Measurements from ENCODE around the gene MARCHF7.
A peak's percentile ranks its signal among the peaks of the same experiment; 100 is the strongest.
"Not testable (repeated sequence)": the region's sequence is repeated elsewhere in the genome, so short reads cannot be mapped to it uniquely, and the experiment has no call there.

The MARCHF7 gene

DNA sequence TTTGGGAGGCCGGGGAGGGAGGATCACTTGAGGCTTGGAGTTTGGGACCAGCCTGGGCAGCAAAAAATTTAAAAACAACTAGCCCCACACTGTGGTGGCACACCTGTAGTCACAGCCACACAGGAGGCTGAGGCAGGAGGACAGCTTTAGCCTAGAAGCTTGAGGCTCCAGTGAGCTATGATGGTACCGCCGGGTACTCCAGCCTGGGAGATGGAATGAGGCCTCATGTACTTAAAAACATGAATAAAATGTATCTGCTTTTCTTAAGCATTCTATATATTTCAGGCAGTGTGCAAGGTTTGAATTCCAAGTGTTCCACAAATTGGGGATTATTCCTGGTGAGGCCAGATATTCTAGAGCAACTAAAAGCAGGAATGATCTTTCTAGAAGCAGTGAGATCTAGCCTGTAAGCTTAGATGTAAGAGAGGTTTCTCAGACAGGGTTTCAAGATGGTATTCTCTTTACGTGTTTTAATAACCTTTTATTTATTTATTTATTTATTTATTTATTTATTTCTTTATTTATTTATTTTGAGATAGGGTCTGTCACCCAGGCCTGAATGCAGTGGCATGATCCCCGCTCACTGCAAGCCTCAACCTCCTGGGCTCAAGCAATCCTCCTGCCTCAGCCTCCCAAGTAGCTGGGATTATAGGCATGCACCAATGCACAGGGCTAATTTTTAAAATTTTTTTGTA is 4.1 kb upstream of the MARCHF7 start:
- Histone ChIP-seq H3K4me1 (ENCODE audit: control insufficient read depth, insufficient read depth, low read length) (peaks cover 3% of the 10 kb centered on the region), H3K9ac (ENCODE audit: low read depth, low read length) (no peak overlapping the region), H3K36me3 (ENCODE audit: control insufficient read depth, insufficient read depth, low read length) (peaks cover 5% of the 10 kb centered on the region), H3K4me3 (ENCODE audit: low read depth, low read length) (no peak overlapping the region), H3K9me3 (ENCODE audit: control insufficient read depth, insufficient read depth, low read length) (no peaks in the 10 kb centered on the region), H3K27me3 (ENCODE audit: control insufficient read depth, insufficient read depth, low read length) (no peaks in the 10 kb centered on the region)

DNA sequence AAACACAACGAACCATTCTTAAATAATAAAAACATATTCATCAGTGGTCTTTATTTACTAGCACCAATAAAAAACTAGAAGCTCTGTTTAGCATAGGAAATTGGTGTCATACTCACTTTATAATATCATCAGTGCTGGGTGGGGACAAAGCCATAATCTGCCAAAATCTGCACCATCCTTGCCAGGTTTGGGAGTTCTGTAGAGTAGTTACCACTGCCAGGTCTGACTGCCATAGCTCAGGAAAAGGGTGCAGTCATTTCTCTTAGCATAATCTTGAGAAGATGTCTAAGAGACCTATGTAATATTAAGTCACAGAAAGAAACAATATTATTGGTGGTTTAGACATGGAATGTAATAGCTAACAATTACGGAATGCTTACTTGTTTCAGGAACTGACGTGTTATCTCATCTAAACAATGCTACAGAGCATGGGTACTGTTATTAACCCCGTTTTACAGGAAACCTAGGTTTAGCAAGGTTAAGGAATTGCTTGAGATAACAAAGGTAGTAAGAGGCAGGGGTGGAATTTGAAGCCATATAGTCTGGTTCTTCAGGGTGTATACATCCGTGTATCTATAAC is 1.6 kb upstream of the MARCHF7 start:
- peaks cover 6% of the 10 kb centered on the region for H3K4me1 ChIP-seq (ENCODE audit: control insufficient read depth, insufficient read depth, low read length)
- H3K4me3 ChIP-seq (ENCODE audit: low read depth, low read length), result no peak overlapping the region
- H3K9ac ChIP-seq (ENCODE audit: low read depth, low read length), result no peak overlapping the region

DNA sequence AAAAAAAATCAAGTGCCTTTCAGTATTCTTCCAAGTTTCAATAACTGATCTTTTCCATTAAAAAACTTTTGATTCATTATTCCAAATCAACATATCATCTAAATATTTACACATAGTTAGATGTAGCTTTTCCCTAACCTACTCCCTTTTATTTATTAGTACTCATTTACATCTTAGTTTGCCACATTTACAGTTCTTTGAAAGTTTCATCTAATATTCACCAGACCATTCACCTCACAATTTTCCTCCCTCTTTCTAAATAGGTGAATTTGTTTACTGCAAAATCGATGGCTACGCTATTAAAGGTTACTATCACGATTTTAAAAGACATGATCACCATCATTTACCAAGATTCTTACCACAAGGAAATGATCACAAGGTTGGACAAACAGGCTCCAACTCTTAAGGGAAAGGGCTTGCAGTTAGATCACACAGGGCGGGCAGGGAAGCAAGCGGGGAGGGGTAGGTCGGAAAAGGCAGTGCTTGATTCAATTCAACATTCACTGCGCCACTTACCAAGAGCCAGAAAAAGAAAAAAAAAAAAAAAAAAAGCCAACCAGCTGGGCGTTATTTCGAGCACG is 654 bp upstream of the MARCHF7 start:
- no peaks in the 10 kb centered on the region for H3K27me3 ChIP-seq (ENCODE audit: control insufficient read depth, insufficient read depth, low read length)

More for the DNA sequence above, 1.6 kb upstream of the MARCHF7 start:
- Histone ChIP-seq H3K27me3 (ENCODE audit: control insufficient read depth, insufficient read depth, low read length) (no peaks in the 10 kb centered on the region), H3K9me3 (ENCODE audit: control insufficient read depth, insufficient read depth, low read length) (no peaks in the 10 kb centered on the region), H3K36me3 (ENCODE audit: control insufficient read depth, insufficient read depth, low read length) (peaks cover 7% of the 10 kb centered on the region)

DNA sequence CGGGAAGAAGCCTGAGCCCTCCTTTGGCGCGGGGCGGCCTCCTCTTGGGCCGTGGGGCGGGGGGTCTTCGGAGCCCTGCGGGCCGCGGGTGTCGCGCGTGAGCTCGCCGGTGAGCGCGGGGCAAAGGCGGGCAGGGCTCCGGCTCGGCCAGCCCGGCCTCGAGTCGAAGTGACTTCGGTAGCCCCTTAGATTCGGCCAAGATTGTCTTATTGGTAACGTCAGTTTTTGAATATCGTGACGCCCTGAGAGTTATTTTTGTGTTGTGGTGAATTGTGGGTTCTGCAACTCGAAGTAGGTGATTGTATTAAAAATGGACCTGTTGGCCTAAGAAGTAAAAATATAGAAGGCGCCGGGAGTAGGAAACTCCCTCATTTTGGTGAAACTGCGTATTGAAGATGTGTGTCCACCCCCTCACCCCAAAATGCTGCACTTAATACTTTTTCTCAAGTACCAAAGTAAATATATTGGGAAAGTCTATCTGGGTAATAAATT is 669 bp downstream of the MARCHF7 start:
- no peaks in the 10 kb centered on the region for H3K27me3 ChIP-seq (ENCODE audit: control insufficient read depth, insufficient read depth, low read length)
- H3K4me1 ChIP-seq (ENCODE audit: control insufficient read depth, insufficient read depth, low read length), result peaks cover 14% of the 10 kb centered on the region
- peak overlapping the region; percentile 100 for H3K9ac ChIP-seq (ENCODE audit: low read depth, low read length)
- H3K4me3 ChIP-seq (ENCODE audit: low read depth, low read length), result peak overlapping the region; percentile 98
- H3K36me3 ChIP-seq (ENCODE audit: control insufficient read depth, insufficient read depth, low read length), result peaks cover 7% of the 10 kb centered on the region
- H3K9me3 ChIP-seq (ENCODE audit: control insufficient read depth, insufficient read depth, low read length), result no peaks in the 10 kb centered on the region

More for the DNA sequence above, 654 bp upstream of the MARCHF7 start:
- H3K36me3 ChIP-seq (ENCODE audit: control insufficient read depth, insufficient read depth, low read length), result peaks cover 7% of the 10 kb centered on the region
- no peaks in the 10 kb centered on the region for H3K9me3 ChIP-seq (ENCODE audit: control insufficient read depth, insufficient read depth, low read length)
- peak overlapping the region; percentile 47 for H3K9ac ChIP-seq (ENCODE audit: low read depth, low read length)
- H3K4me1 ChIP-seq (ENCODE audit: control insufficient read depth, insufficient read depth, low read length), result peaks cover 7% of the 10 kb centered on the region
- peak overlapping the region; percentile 98 for H3K4me3 ChIP-seq (ENCODE audit: low read depth, low read length)

DNA sequence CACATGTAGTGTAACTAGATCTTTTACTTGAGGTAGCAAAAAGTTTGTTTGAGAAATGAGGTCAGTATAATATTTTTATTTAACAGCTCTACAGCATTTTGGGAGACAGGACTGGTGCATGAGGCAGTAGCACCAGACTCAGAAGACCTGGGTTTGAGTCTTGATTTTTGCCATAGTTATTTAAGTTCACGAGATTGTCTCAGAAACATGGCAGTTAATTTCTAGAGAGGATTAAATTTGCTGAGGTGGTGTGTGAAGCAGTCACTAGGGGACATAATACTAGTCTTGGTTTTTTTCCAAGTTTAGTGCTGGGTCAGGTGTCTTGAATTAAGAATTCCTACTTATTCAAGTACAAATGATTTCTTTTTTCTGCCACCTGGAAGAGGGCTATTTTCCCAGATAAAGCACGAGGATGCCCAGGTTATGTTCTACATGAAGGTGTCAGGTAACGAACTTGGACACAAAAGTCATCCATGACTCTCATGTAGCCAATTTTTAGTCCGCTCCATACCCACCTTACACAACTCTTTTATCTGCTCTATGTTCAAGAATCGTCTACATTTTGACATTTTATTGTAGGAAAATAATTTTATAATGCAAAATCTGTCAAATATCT is 1.4 kb downstream of the MARCHF7 start:
- Histone ChIP-seq H3K4me1 (ENCODE audit: control insufficient read depth, insufficient read depth, low read length) (peaks cover 17% of the 10 kb centered on the region), H3K4me3 (ENCODE audit: low read depth, low read length) (peak overlapping the region; percentile 98), H3K36me3 (ENCODE audit: control insufficient read depth, insufficient read depth, low read length) (peaks cover 7% of the 10 kb centered on the region), H3K9me3 (ENCODE audit: control insufficient read depth, insufficient read depth, low read length) (no peaks in the 10 kb centered on the region), H3K9ac (ENCODE audit: low read depth, low read length) (peak overlapping the region; percentile 100), H3K27me3 (ENCODE audit: control insufficient read depth, insufficient read depth, low read length) (no peaks in the 10 kb centered on the region)

DNA sequence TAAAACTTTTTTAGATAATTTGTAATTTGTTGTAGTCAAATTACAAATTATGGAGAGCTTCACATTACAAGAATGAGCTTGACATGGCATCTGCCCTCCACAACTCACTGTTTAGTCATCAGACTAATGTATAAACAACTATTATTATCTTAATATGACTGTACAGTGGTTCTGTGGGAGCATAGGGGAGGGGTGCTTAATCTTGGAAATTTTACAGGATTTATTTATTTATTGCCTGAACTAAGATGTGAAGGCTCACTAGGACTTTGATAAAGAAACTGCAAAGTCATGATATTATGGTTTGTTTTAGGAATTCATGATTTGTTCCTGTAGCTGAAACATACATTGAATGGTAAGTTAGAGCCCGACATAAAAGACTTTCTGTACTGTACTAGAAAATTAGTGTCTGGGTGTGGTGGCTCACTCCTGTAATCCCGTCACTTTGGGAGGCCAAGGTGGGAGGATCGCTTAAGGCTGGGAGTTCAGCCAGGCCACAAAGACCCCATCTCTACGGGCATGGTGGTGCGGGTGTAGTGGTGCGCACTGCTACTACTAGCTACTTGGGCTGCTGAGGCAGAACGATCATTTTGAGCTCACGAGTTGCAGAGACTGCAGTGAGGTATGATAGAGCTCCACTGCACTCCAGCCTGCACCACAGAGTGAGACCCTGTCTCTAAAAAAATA is 2.1 kb downstream of the MARCHF7 start:
- H3K4me1 ChIP-seq (ENCODE audit: control insufficient read depth, insufficient read depth, low read length), result peaks cover 17% of the 10 kb centered on the region
- peaks cover 7% of the 10 kb centered on the region for H3K36me3 ChIP-seq (ENCODE audit: control insufficient read depth, insufficient read depth, low read length)
- peak overlapping the region; percentile 98 for H3K4me3 ChIP-seq (ENCODE audit: low read depth, low read length)
- no peaks in the 10 kb centered on the region for H3K9me3 ChIP-seq (ENCODE audit: control insufficient read depth, insufficient read depth, low read length)
- H3K27me3 ChIP-seq (ENCODE audit: control insufficient read depth, insufficient read depth, low read length), result no peaks in the 10 kb centered on the region
- no peak overlapping the region for H3K9ac ChIP-seq (ENCODE audit: low read depth, low read length)

DNA sequence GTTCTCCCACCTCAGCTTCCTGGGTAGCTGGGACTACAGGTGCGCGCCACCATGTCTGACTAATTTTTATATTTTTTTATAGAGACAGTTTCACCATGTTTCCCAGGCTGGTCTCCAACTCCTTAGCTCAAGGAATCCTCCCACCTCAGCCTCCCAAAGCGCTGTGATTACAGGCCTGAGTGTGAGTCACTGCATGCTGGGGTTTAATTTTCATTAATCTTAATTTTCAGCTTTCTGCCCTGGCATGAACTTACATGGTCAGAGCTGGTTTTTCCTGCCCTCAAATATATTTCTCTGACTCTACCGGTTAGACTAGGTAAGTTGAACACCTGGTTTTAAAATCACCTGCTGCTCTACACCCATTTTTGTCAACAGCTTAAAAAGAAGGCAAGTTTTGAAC is 3.1 kb downstream of the MARCHF7 start:
- Histone ChIP-seq H3K36me3 (ENCODE audit: control insufficient read depth, insufficient read depth, low read length) (peaks cover 7% of the 10 kb centered on the region), H3K27me3 (ENCODE audit: control insufficient read depth, insufficient read depth, low read length) (no peaks in the 10 kb centered on the region), H3K9me3 (ENCODE audit: control insufficient read depth, insufficient read depth, low read length) (no peaks in the 10 kb centered on the region), H3K4me3 (ENCODE audit: low read depth, low read length) (no peak overlapping the region), H3K4me1 (ENCODE audit: control insufficient read depth, insufficient read depth, low read length) (peaks cover 17% of the 10 kb centered on the region), H3K9ac (ENCODE audit: low read depth, low read length) (no peak overlapping the region)

DNA sequence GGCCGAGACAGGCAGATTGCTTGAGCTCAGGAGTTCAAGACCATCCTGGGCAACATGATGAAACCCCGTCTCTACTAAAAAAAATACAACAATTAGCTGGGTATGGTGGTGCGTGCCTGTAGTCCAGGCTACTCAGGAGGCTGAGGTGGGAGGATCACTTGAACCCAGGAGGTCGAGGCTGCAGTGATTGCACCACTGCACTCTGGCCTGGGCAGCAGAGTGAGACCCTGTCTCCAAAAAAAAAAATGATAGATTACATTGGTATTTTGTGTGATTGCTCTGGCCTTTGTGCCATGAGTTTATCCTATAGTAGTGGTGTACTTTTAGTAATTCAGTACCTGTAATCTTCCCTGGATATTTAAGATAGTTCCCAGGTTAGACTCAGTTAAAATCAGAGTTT is 4.1 kb downstream of the MARCHF7 start:
- H3K4me1 ChIP-seq (ENCODE audit: control insufficient read depth, insufficient read depth, low read length), result peaks cover 14% of the 10 kb centered on the region
- H3K36me3 ChIP-seq (ENCODE audit: control insufficient read depth, insufficient read depth, low read length); H3K27me3 ChIP-seq (ENCODE audit: control insufficient read depth, insufficient read depth, low read length); H3K9ac ChIP-seq (ENCODE audit: low read depth, low read length); H3K9me3 ChIP-seq (ENCODE audit: control insufficient read depth, insufficient read depth, low read length); H3K4me3 ChIP-seq (ENCODE audit: low read depth, low read length): not testable (repeated sequence)

DNA sequence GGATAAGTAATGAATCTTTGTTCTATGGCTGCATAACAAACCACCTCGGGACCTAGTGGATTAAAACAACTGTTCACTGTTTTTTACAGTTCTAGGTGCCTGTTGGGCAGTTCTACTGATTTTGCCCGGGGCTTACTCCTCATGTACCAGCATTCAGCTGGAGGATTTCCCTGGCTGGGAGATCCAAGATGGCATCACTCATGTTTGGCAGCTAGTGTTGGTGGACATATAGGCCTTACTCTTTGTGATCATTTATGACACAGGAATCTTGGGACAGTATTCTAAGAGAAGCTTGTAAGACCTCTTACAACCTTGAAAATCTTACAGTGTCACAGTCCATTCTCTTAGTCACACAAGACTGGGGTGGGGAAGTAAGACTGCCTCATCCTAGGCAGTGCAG is 4.6 kb downstream of the MARCHF7 start:
- Histone ChIP-seq H3K27me3 (ENCODE audit: control insufficient read depth, insufficient read depth, low read length) (no peaks in the 10 kb centered on the region), H3K9me3 (ENCODE audit: control insufficient read depth, insufficient read depth, low read length) (no peaks in the 10 kb centered on the region), H3K4me3 (ENCODE audit: low read depth, low read length) (no peak overlapping the region), H3K9ac (ENCODE audit: low read depth, low read length) (no peak overlapping the region), H3K36me3 (ENCODE audit: control insufficient read depth, insufficient read depth, low read length) (peaks cover 7% of the 10 kb centered on the region), H3K4me1 (ENCODE audit: control insufficient read depth, insufficient read depth, low read length) (peaks cover 14% of the 10 kb centered on the region)

DNA sequence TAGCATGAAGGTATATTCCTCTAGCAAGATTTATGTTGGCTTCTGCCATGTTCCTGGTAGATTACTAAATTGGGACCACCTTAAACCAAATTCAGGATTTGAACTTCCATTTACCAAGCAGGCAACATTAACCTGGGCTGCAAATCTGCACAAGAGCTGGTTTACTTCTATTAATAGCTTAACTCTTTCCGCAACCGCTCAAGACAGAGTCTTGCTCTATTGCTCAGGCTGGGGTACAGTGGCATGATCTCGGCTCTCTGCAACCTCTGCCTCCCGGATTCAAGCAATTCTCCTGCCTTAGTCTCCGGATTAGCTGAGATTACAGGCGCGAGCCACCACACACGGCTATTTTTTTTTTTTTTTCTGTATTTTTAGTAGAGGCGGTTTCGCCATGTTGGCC is 8.4 kb downstream of the MARCHF7 start:
- Histone ChIP-seq H3K4me3 (ENCODE audit: low read depth, low read length) (no peak overlapping the region), H3K9ac (ENCODE audit: low read depth, low read length) (no peak overlapping the region), H3K4me1 (ENCODE audit: control insufficient read depth, insufficient read depth, low read length) (peaks cover 11% of the 10 kb centered on the region), H3K9me3 (ENCODE audit: control insufficient read depth, insufficient read depth, low read length) (no peaks in the 10 kb centered on the region), H3K36me3 (ENCODE audit: control insufficient read depth, insufficient read depth, low read length) (no peaks in the 10 kb centered on the region), H3K27me3 (ENCODE audit: control insufficient read depth, insufficient read depth, low read length) (no peaks in the 10 kb centered on the region)

DNA sequence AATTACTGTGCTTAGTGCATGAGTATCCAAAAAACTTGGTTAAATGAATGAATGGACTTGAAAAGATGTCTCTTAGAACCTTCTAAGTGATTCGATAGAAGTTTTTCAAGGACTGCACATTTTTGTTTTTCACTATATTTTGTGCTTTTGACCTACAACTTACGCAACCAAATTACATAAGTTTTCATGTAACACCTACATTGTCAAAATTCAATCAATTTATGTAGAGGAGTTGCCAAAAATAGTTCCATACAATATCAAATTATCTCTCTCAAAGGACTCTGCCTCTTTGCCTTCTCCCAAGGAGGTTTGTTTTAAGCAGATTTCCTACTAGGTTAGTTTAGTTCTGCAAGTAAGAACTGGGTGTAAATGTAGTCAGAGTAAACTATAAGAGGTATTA is 10.3 kb downstream of the MARCHF7 start:
- Histone ChIP-seq H3K36me3 (ENCODE audit: control insufficient read depth, insufficient read depth, low read length) (no peaks in the 10 kb centered on the region), H3K9ac (ENCODE audit: low read depth, low read length) (no peak overlapping the region), H3K27me3 (ENCODE audit: control insufficient read depth, insufficient read depth, low read length) (no peaks in the 10 kb centered on the region), H3K4me1 (ENCODE audit: control insufficient read depth, insufficient read depth, low read length) (peaks cover 3% of the 10 kb centered on the region), H3K4me3 (ENCODE audit: low read depth, low read length) (no peak overlapping the region), H3K9me3 (ENCODE audit: control insufficient read depth, insufficient read depth, low read length) (no peaks in the 10 kb centered on the region)
